Esophagus muscularis mucosa (tissue), 4 donors: ENCODE results near the gene RALGPS2. TPM values are rescaled to one million over a fixed set of nuclear protein-coding genes. Genes with fewer than 3 reads are reported as not detected.

ENCODE experiments used
- DNase-seq: peaks from one replicate; pipeline ENCODE4 v3.0.0-alpha.2; 2017; ENCODE audit errors: extremely low spot score
- H3K27ac ChIP-seq, 4 donors: fragments of 200-600 bp; sonication (generic); replicated peaks in 1 of 4; 1 replicate in 3 of 4; 2 replicates in 1 of 4; pipeline ENCODE4 v1.5.1; 2016 to 2019; ENCODE audit warnings: mild to moderate bottlenecking in 1 of 4
- H3K27me3 ChIP-seq, 4 donors: fragments of 200-600 bp; sonication (generic); one replicate each; pipeline versions ENCODE4 v1.5.1 to v1.6.0; 2016 to 2019
- H3K36me3 ChIP-seq, 4 donors: fragments of 200-600 bp; sonication (generic); one replicate each; pipeline ENCODE4 v1.5.1; 2016 to 2019
- H3K4me1 ChIP-seq, 4 donors: fragments of 200-600 bp; sonication (generic); one replicate each; pipeline ENCODE4 v1.5.1; 2016 to 2019
- H3K4me3 ChIP-seq, 4 donors: fragments of 200-600 bp; sonication (generic); 1 replicate in 2 of 4; 2 replicates in 2 of 4; pipeline ENCODE4 v1.5.1; 2016 to 2019; ENCODE audit warnings: mild to moderate bottlenecking in 4 of 4, moderate library complexity in 1 of 4
- H3K9me3 ChIP-seq, 4 donors: fragments of 200-600 bp; sonication (generic); 1 replicate in 3 of 4; 2 replicates in 1 of 4; pipeline ENCODE4 v1.5.1; 2016 to 2019
- CTCF ChIP-seq, 3 experiments: fragments of 200-600 bp in 2 of 3; fragments of 450-650 bp in 1 of 3; sonication (generic) in 2 of 3; IDR thresholded peaks; one replicate each; pipeline ENCODE4 v1.5.1; 2017 to 2019; ENCODE audit warnings: antibody characterized with exemption in 3 of 3, mild to moderate bottlenecking in 2 of 3, moderate library complexity in 1 of 3
- EP300 ChIP-seq: sonication (generic); formaldehyde crosslinking; IDR thresholded peaks from one replicate; pipeline ENCODE4 v1.6.1; 2017; ENCODE audit warnings: antibody characterized with exemption
- POLR2A ChIP-seq: fragments of 450-650 bp; IDR thresholded peaks from one replicate; pipeline ENCODE4 v1.6.1; 2017; ENCODE audit warnings: antibody characterized with exemption, moderate library complexity, mild to moderate bottlenecking, low read depth
- POLR2AphosphoS5 ChIP-seq, 2 donors: sonication (generic); formaldehyde crosslinking; IDR thresholded peaks; one replicate each; pipeline ENCODE4 v1.6.1; 2017; ENCODE audit warnings: antibody characterized with exemption in 2 of 2
- WGBS: methylation state at CpG from one replicate; pipeline ENCODE4 v1.1.5; 2018; 5-methylcytosine and 5-hydroxymethylcytosine counted together
- intact Hi-C: fragments of 100-400 bp; cut with DNase I; formaldehyde crosslinking; loops from one replicate; pipeline ENCODE4 v1.15.1; 2023
- total RNA-seq, 4 donors: library from RNA; depleted of rRNA; stranded (reverse); fragments of >200 nt; gene quantifications; one replicate each; pipeline versions ENCODE4 v1.1.0 to v1.2.1, GENCODE V29; 2016

Gene RALGPS2
- total RNA-seq, 4 donors from 2014 or later = 9.3 to 22.8 (median 17.3) TPM

DNA sequence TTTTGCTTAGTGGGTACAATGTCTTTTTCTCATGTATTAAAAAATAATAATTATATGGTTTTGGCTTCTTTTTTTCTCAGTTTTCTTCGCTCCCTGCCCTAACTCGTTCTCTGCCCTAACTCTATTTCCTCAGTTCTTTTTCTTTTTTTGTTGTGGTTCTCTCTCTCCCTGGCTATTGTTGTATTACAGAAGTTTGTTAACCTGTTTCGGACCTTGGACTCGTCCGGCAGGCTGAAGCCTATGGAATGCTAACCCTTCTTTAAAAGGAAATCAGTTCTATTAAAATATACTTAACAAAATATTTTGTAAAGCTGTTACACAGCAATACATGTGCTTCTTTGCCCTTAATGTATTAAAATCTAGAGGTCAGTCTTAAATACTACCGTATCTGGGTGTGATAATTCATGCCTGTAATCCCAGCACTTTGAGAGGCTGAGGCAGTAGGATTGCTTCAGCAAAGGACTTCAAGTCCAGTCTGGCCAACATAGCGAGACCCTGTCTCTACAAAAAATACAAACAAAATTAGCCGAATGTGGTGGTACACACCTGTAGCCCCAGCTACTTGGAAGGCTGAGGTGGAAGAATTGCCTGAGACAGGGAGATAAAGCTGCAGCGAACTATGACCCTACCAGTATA is 81.7 kb downstream of the RALGPS2 start:
- Histone ChIP-seq H3K4me3 (no peak overlapping the region), H3K27ac (no peak overlapping the region), H3K4me1 (no peaks in the 10 kb centered on the region), H3K27me3 (no peaks in the 10 kb centered on the region), H3K9me3 (no peaks in the 10 kb centered on the region), H3K36me3 (peaks cover 0 to 7% (median 5%) of the 10 kb centered on the region in 4 donors)
- TF ChIP-seq POLR2AphosphoS5 (IDR thresholded peaks at IDR 0.05) (no peak), EP300 (no peak), CTCF (IDR thresholded peaks at IDR 0.05) (no peak), POLR2A (no peak)
- 93% methylated on average over 9 of the region's 9 CpGs for WGBS
- intact Hi-C loops = no loop called here
- DNase-seq = no peak

DNA sequence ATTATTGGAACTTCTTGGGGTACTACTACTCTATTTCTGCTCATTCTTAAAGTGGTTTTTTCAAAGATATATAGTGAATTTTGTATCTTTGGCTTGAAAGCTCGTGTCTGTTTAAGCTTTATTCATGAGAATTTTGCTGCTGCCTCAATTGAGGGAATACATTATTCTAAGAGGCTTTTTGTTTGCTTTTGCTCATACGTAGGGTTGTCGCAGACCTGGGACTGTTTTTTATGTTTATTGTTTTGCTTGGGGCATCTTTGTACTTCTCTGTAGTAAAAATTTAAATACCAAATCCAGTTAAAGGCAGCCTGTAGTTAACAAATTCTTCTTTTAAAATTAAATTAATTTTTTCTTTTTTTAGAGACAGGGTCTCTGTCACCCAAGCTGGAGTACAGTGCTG is 83.5 kb downstream of the RALGPS2 start:
- 93% methylated on average over 3 of the region's 3 CpGs for WGBS
- TF ChIP-seq CTCF (IDR thresholded peaks at IDR 0.05) = no peak
- no peak for TF ChIP-seq POLR2AphosphoS5 (IDR thresholded peaks at IDR 0.05)
- TF ChIP-seq EP300 = no peak
- TF ChIP-seq POLR2A = no peak
- Histone ChIP-seq H3K27ac (no peak overlapping the region), H3K27me3 (no peaks in the 10 kb centered on the region), H3K36me3 (peaks cover 0 to 7% (median 5%) of the 10 kb centered on the region in 4 donors), H3K9me3 (no peaks in the 10 kb centered on the region), H3K4me3 (no peak overlapping the region), H3K4me1 (peaks cover 0 to 9% (median 0%) of the 10 kb centered on the region in 4 donors)
- DNase-seq = no peak
- intact Hi-C loops = no loop called here

DNA sequence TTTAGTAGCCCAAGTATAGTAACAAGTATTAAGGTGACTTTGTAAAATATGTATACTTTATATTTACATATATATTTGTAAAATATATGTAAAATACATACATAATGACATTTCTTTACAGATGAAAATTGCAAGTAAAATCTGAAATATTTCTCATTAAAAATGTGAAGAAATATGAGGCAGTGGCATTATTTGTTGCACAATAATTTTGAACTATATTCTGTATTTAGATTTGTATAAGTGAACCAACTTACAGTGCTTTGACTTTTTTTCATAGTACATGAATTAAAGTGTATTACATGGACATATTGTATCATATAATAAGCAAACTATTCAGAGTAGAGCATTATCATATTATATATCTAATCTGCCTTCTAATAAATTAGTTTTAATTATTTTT is 85.5 kb downstream of the RALGPS2 start:
- no peaks in the 10 kb centered on the region for H3K27me3 ChIP-seq
- H3K36me3 ChIP-seq = peaks cover 0 to 7% (median 5%) of the 10 kb centered on the region in 4 donors
- H3K4me3 ChIP-seq = no peak overlapping the region
- H3K4me1 ChIP-seq = peaks cover 0 to 13% (median 2%) of the 10 kb centered on the region in 4 donors
- no peaks in the 10 kb centered on the region for H3K9me3 ChIP-seq
- DNase-seq = no peak
- H3K27ac ChIP-seq = no peak overlapping the region
- intact Hi-C loops = no loop called here
- TF ChIP-seq CTCF (IDR thresholded peaks at IDR 0.05) = no peak
- no peak for TF ChIP-seq POLR2A
- no peak for TF ChIP-seq EP300
- no peak for TF ChIP-seq POLR2AphosphoS5 (IDR thresholded peaks at IDR 0.05)

GRCh38 chr1:178818416-178818815 is 93.4 kb downstream of the RALGPS2 start:
- no peaks in the 10 kb centered on the region for H3K9me3 ChIP-seq
- no peaks in the 10 kb centered on the region for H3K36me3 ChIP-seq
- peaks cover 0 to 13% (median 10%) of the 10 kb centered on the region in 4 donors for H3K4me1 ChIP-seq
- no peaks in the 10 kb centered on the region for H3K27me3 ChIP-seq
- H3K4me3 ChIP-seq = no peak overlapping the region
- WGBS = 92% methylated on average over 2 of the region's 2 CpGs
- no peak for DNase-seq
- no peak overlapping the region for H3K27ac ChIP-seq
- TF ChIP-seq POLR2AphosphoS5 (IDR thresholded peaks at IDR 0.05) (no peak), POLR2A (no peak), EP300 (no peak), CTCF (IDR thresholded peaks at IDR 0.05) (no peak)
- intact Hi-C loops = no loop called here

GRCh38 chr1:178819123-178819522 is 94.1 kb downstream of the RALGPS2 start:
- Histone ChIP-seq H3K36me3 (no peaks in the 10 kb centered on the region), H3K4me1 (peaks cover 0 to 9% (median 9%) of the 10 kb centered on the region in 4 donors), H3K9me3 (no peaks in the 10 kb centered on the region), H3K4me3 (no peak overlapping the region), H3K27me3 (no peaks in the 10 kb centered on the region), H3K27ac (no peak overlapping the region)
- intact Hi-C loops = no loop called here
- TF ChIP-seq POLR2AphosphoS5 (IDR thresholded peaks at IDR 0.05) = no peak
- TF ChIP-seq POLR2A = no peak
- no peak for TF ChIP-seq EP300
- TF ChIP-seq CTCF (IDR thresholded peaks at IDR 0.05) = no peak
- no peak for DNase-seq
- WGBS = 95% methylated on average over 4 of the region's 4 CpGs
